B cell (primary cell): Measurements from ENCODE around the gene SLC25A39. TPM values are rescaled to one million over a fixed set of nuclear protein-coding genes. Genes with fewer than 3 reads are reported as not detected.

Source experiments
- ATAC-seq: fragments of 200-7000 bp; cut with Tn5 transposase; one replicate; pipeline ENCODE4 v1.10.0; 2021; ENCODE audit warnings: low read depth, mild to moderate bottlenecking, moderate number of reproducible peaks, moderate library complexity
- CTCF ChIA-PET: fragments of 350-600 bp; sonication (Branson Sonifier 250); formaldehyde crosslinking; loops from one replicate; lab custom pipeline; 2021; ENCODE audit warnings: antibody characterized with exemption, inconsistent platforms; lab: Charles Lee
- POLR2A ChIA-PET: fragments of 350-600 bp; sonication (Branson Sonifier 250); formaldehyde crosslinking; loops from one replicate; lab custom pipeline; 2021; ENCODE audit warnings: antibody characterized with exemption; lab: Charles Lee
- DNase-seq: peaks from one replicate; pipeline ENCODE4 v3.0.0; 2013
- H2AFZ ChIP-seq: 2 replicates; pipeline ENCODE4 v1.6.1; 2012; ENCODE audit warnings: mild to moderate bottlenecking, low read depth, low read length; ENCODE audit not compliant: insufficient read depth, poor library complexity, severe bottlenecking
- H3K27ac ChIP-seq, 2 donors: 1 replicate in 1 of 2; 2 replicates in 1 of 2; pipeline ENCODE4 v1.5.1; 2012 to 2013; ENCODE audit warnings: low read length in 2 of 2, mild to moderate bottlenecking in 2 of 2, moderate library complexity in 1 of 2
- H3K27me3 ChIP-seq, 4 experiments: fragments of 200-600 bp in 1 of 4; sonication (generic) in 1 of 4; replicated peaks in 1 of 4; 1 replicate in 2 of 4; 2 replicates in 2 of 4; pipeline versions ENCODE4 v1.6.1 to v1.7.0; 2013 to 2016; ENCODE audit warnings: low read length in 3 of 4, mild to moderate bottlenecking in 2 of 4, mixed read lengths in 1 of 4, moderate library complexity in 1 of 4; ENCODE audit not compliant: insufficient read depth in 4 of 4, control insufficient read depth in 3 of 4; ENCODE audit errors: control extremely low read depth in 1 of 4
- H3K36me3 ChIP-seq, 2 experiments: replicated peaks in 1 of 2; 1 replicate in 1 of 2; 2 replicates in 1 of 2; pipeline versions ENCODE4 v1.6.1 to v1.7.1; 2013; ENCODE audit warnings: low read length in 1 of 2; ENCODE audit not compliant: insufficient read depth in 2 of 2, control insufficient read depth in 1 of 2; ENCODE audit errors: control extremely low read depth in 1 of 2, extremely low read depth in 1 of 2
- H3K4me1 ChIP-seq, 2 donors: fragments of 200-600 bp in 1 of 2; sonication (generic) in 1 of 2; 1 replicate in 1 of 2; 2 replicates in 1 of 2; pipeline versions ENCODE4 v1.5.1 to v1.6.1; 2013 to 2017; ENCODE audit warnings: low read length in 2 of 2; ENCODE audit not compliant: control insufficient read depth in 2 of 2, insufficient read depth in 2 of 2
- H3K4me2 ChIP-seq: replicated peaks from 2 replicates; pipeline ENCODE3; 2012; ENCODE audit warnings: mild to moderate bottlenecking, low read depth, low read length; ENCODE audit not compliant: poor library complexity, severe bottlenecking
- H3K4me3 ChIP-seq, 5 experiments: fragments of 200-600 bp in 1 of 5; sonication (generic) in 1 of 5; 1 replicate in 3 of 5; 2 replicates in 2 of 5; pipeline versions ENCODE4 v1.5.1 to v1.7.0; 2011 to 2016; ENCODE audit warnings: low read length in 4 of 5, mild to moderate bottlenecking in 4 of 5, low read depth in 2 of 5, control low read depth in 1 of 5, moderate library complexity in 1 of 5; ENCODE audit not compliant: insufficient read depth in 1 of 5; ENCODE audit errors: control extremely low read depth in 1 of 5, extremely low read depth in 1 of 5
- H3K79me2 ChIP-seq: fragments of 200-600 bp; sonication (generic); one replicate; pipeline ENCODE4 v1.6.0; 2016; ENCODE audit warnings: low read length; ENCODE audit not compliant: control insufficient read depth, insufficient read depth
- H3K9ac ChIP-seq: fragments of 200-600 bp; sonication (generic); 2 replicates; pipeline ENCODE4 v1.6.1; 2017; ENCODE audit warnings: mild to moderate bottlenecking, low read length, moderate library complexity
- H3K9me3 ChIP-seq, 3 donors: one replicate each; pipeline versions ENCODE4 v1.6.1 to v1.7.1; 2013; ENCODE audit warnings: low read length in 2 of 3; ENCODE audit not compliant: control insufficient read depth in 2 of 3, insufficient read depth in 1 of 3; ENCODE audit errors: control extremely low read depth in 1 of 3
- H4K20me1 ChIP-seq: 2 replicates; pipeline ENCODE4 v1.6.0; 2012; ENCODE audit warnings: mild to moderate bottlenecking, low read length; ENCODE audit not compliant: insufficient read depth, control insufficient read depth, poor library complexity, severe bottlenecking
- H3K27ac Mint-ChIP-seq: one replicate; pipeline ENCODE4 v1.8.0; 2021; ENCODE audit warnings: mixed read lengths
- H3K27me3 Mint-ChIP-seq: one replicate; pipeline ENCODE4 v1.8.0; 2021; ENCODE audit warnings: mixed read lengths
- H3K4me1 Mint-ChIP-seq: one replicate; pipeline ENCODE4 v1.8.0; 2021; ENCODE audit warnings: mixed read lengths
- H3K4me3 Mint-ChIP-seq: one replicate; pipeline ENCODE4 v1.8.0; 2021; ENCODE audit warnings: mixed read lengths
- H3K9me3 Mint-ChIP-seq: one replicate; pipeline ENCODE4 v1.8.0; 2022; ENCODE audit warnings: mixed read lengths; ENCODE audit not compliant: insufficient read depth
- CTCF ChIP-seq: fragments of 200-600 bp; IDR thresholded peaks from one replicate; pipeline ENCODE4 v1.8.0; 2022; ENCODE audit warnings: antibody characterized with exemption, mild to moderate bottlenecking
- EZH2 ChIP-seq: IDR thresholded peaks from 2 replicates; pipeline ENCODE4 v1.6.1; 2012; ENCODE audit warnings: borderline replicate concordance, low read depth, mild to moderate bottlenecking, moderate library complexity, low read length; ENCODE audit not compliant: insufficient read depth, poor library complexity, severe bottlenecking
- WGBS: methylation state at CpG from one replicate; pipeline ENCODE4 v1.1.5; 2013; ENCODE audit warnings: missing lambda C conversion rate; ENCODE audit not compliant: insufficient coverage; 5-methylcytosine and 5-hydroxymethylcytosine counted together
- intact Hi-C: fragments of 100-400 bp; cut with micrococcal nuclease; formaldehyde crosslinking; loops from one replicate; pipeline ENCODE4 v1.10.0; 2022
- polyA plus RNA-seq: library from polyadenylated mRNA; depleted of rRNA; stranded (reverse); fragments of >200 nt; gene quantifications from 2 replicates; pipeline ENCODE4 v1.2.3, GENCODE V29; 2012
- total RNA-seq, 2 donors: library from RNA; stranded (reverse); fragments of 120-200 nt in 1 of 2; gene quantifications; 1 replicate in 1 of 2; 2 replicates in 1 of 2; pipeline versions ENCODE4 v1.2.3 to v1.2.4, GENCODE V29; 2013 to 2022

SLC25A39 gene
- total and polyA plus RNA-seq, 2 donors (not counting 1 experiment from before 2014, with no cell fraction given) = 88.4 to 160 TPM

- H3K9ac ChIP-seq = no peak overlapping the region
- TF ChIP-seq CTCF = no peak
- TF ChIP-seq EZH2 = no peak
- no peak overlapping the region for H2AFZ ChIP-seq
- WGBS = 81% methylated on average over 3 of the region's 5 CpGs
- peaks cover 48% of the 10 kb centered on the region for H3K27me3 Mint-ChIP-seq
- H3K9me3 Mint-ChIP-seq = no peaks in the 10 kb centered on the region
- peaks cover 0 to 57% (median 21%) of the 10 kb centered on the region in 4 experiments for H3K27me3 ChIP-seq
- ATAC-seq = no peak
- H3K4me2 ChIP-seq = peak overlapping the region; percentile 78
- intact Hi-C loops = no loop called here
- H3K4me3 Mint-ChIP-seq = peak overlapping the region; percentile 44
- H3K36me3 ChIP-seq = no peaks in the 10 kb centered on the region
- POLR2A ChIA-PET = interaction anchor here (0.6 kb wide), 1 partner anchor 20 kb away, joined by 5 read pairs; no protein-coding TSS in a partner anchor
- H3K9me3 ChIP-seq = peaks cover 0 to 16% (median 0%) of the 10 kb centered on the region in 3 donors
- no peak overlapping the region for H3K27ac ChIP-seq
- peaks cover 21 to 23% of the 10 kb centered on the region in 2 donors for H3K4me1 ChIP-seq
- CTCF ChIA-PET = interaction anchor here (0.9 to 1.1 kb wide), 2 partner anchors 22 to 93 kb away, joined by 3 read pairs; no protein-coding TSS in a partner anchor
- no peaks in the 10 kb centered on the region for H4K20me1 ChIP-seq
- H3K79me2 ChIP-seq = no peaks in the 10 kb centered on the region
- no peak for DNase-seq
- no peak overlapping the region for H3K4me3 ChIP-seq
- peaks cover 19% of the 10 kb centered on the region for H3K4me1 Mint-ChIP-seq
- no peak overlapping the region for H3K27ac Mint-ChIP-seq
Observed at GRCh38 chr17:44309472-44309871, 15.2 kb downstream of the SLC25A39 start.

- CTCF ChIA-PET = no interaction called here
- Histone ChIP-seq H3K4me2 (peak overlapping the region; percentile 78), H3K4me3 (peak overlapping the region in 3 of 5 experiments; percentile 17 to 38 (median 20)), H3K9ac (peak overlapping the region; percentile 26), H3K9me3 (peaks cover 0 to 15% (median 0%) of the 10 kb centered on the region in 3 donors), H3K79me2 (no peaks in the 10 kb centered on the region), H3K27ac (no peak overlapping the region), H2AFZ (no peak overlapping the region), H3K27me3 (peaks cover 0 to 51% (median 16%) of the 10 kb centered on the region in 4 experiments), H3K4me1 (peaks cover 18 to 20% of the 10 kb centered on the region in 2 donors), H4K20me1 (no peaks in the 10 kb centered on the region), H3K36me3 (no peaks in the 10 kb centered on the region)
- H3K9me3 Mint-ChIP-seq = no peaks in the 10 kb centered on the region
- intact Hi-C loops = loop anchor here (1.0 kb wide), 1 partner anchor 15 kb away; the partner anchor contains the start of gene SLC25A39
- DNase-seq (peak; percentile 28), ATAC-seq (no peak)
- H3K4me1 Mint-ChIP-seq = peaks cover 19% of the 10 kb centered on the region
- H3K27ac Mint-ChIP-seq = no peak overlapping the region
- no peak for TF ChIP-seq EZH2
- POLR2A ChIA-PET = interaction anchor here (0.5 to 0.6 kb wide), 3 partner anchors 21 to 1966 kb away, joined by 4 to 5 read pairs (median 4); no protein-coding TSS in a partner anchor
- 2% methylated on average over 11 of the region's 15 CpGs for WGBS
- H3K4me3 Mint-ChIP-seq = peak overlapping the region; percentile 44
- H3K27me3 Mint-ChIP-seq = peaks cover 46% of the 10 kb centered on the region
Observed at GRCh38 chr17:44308865-44309264, 15.8 kb downstream of the SLC25A39 start.
